Activated CD8-positive, alpha-beta memory T cell treated with anti-CD3 and anti-CD28 coated beads, Interleukin-2, amount 50 U/mL, for 24 hours (primary cell): ENCODE data around the gene GAS1.

Experiments used
- DNase-seq: peaks from one replicate; pipeline ENCODE4 v3.0.0-alpha.2; 2020; ENCODE audit errors: extremely low read depth

The GAS1 gene

DNA sequence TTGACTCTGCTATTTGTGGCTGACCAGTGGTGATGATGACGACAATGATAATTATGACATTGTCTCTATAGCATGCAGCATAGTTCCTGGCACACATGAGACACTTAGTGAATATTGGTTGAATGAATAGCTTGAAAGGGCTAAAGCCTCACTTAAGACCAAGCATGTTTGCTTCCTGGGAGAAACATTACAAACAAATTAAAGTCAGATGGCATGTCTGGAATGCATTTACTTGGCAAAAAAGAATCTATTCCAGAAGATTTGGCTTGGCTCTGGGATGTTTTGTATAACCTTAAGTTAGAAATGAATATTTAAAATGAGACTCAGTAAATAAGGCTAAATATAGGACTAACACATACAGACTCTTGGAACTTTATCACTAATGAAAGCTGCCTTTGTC lies 21.6 kb downstream of the GAS1 start:
- DNase-seq, result no peak

DNA sequence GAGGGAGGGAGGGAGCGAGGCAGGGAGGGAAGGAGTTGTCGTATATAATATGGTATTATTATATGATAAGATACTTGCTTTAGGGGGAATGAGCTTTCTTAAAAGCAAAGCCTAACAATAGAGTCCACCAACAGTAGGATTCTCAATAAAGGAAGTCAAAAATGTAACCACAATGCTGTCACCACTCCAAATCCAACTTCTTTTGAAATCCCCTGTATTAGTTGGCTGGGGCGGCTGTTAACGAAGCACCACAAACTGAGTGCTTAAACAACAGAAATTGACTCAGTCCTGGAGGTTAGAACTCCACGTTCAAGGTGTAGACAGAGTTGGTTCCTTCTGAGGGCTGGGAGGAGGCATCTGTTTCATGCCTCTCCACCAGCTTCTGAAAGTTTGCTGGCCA lies 23.1 kb downstream of the GAS1 start:
- no peak for DNase-seq

DNA sequence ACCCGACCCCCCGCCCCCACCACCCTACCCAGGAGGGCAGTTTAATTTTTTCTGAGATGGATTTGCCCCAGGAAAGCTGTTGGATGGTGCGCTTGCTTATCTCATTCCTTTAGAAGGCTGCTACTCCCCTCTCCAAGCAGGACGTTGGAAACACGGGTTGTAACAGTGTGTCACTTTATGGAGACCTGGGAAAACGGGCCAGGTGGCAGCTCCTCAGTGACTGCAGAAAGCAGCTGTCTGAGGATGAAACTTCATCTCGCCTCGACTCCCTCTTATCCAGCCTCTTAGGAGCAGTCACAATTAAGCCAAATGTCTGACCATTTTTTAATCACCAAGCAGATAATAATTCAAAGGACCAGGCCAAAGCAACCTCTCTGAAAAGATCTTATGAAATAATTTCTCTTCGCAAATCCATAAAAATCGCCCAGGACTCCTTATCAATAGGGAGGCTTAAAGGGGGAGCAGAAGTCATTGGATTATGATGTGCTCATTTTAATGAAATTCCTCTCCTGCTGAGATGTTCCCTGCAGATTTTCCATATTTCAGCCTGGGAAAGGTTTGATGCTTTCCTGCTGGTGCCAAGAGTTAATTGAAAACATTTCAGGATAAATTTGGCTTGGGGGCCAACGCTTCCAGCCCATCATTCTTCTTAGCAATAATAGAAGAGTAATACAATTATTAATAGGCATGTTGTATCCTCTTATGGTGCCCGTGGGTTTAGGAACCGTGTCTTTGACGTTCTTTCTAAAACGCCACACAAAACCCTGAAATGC lies 26.0 kb downstream of the GAS1 start:
- DNase-seq, result no peak

DNA sequence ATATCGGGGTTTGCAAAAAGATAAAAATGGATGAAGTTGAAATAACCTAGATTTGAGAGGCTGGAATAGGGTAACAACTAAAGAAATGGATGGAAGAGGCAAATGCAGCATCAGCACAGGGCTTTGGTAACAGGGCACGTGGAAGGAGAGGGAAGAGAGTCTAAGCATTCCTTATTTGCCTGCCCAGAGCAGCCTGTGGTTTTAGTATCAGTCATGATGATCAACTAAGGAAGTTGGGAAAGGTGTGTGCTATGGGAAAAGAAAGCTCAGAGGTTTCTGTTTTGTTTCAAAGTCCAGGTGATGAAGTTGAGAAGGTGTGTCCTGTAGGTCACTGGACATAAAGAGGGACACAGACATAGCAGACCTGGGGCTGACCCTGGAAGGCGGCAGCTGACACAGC lies 28.8 kb downstream of the GAS1 start:
- DNase-seq, result no peak

DNA sequence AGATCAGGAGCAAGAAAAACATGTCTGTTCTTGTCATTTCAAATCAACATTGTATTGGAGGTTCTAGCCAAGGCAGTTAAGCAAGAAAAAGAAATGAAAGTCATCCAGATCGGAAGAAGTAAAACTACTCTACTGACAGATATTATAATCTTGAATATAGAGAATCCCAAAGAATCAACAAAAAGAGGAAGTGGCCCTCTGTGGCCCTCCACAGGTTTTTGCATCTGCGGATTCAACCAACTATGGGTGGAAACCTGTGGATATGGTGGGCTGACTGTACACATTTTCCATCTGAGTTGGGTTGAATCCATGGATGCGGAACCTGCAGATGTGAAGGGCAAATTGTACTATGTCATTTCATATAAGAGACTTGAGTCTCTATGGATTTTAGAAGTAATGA lies 35.1 kb downstream of the GAS1 start:
- DNase-seq, result no peak

DNA sequence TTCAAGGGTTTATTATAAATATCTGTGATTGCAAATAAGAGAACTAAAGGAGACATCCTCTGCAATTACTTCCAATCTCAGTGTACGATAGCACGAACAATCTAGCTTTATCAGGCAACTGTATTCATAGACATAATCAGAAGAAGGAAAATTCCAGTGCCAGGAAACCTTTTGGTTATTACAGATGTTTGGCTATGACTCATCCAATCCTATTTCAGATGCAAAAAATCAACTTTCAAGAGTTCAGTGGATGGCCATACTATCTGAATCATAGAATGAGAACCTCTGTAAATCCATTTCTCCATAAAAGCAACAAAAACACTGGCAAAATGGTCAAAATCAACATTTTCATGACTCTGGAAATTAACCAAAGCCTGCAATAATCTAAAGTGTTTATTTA lies 37.9 kb downstream of the GAS1 start:
- DNase-seq, result no peak

DNA sequence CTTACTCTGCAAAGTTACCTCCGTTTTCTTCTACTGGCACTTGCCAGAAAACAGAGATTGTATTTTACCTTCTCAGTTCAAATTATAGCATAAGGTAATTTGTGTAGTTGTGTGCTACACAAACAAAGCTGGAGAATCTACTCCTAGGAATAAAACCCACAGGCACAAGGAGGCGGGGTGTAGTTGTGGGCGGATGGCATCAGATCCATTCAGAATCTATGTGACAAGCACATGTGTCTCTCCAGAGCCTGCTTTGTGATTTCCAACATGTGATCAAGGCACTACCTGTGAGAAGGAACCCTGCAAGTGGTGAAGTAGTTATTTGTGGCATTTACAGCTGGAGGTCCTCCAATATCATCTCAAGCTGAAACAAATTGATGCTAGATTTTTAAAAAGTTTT lies 39.0 kb downstream of the GAS1 start:
- no peak for DNase-seq

DNA sequence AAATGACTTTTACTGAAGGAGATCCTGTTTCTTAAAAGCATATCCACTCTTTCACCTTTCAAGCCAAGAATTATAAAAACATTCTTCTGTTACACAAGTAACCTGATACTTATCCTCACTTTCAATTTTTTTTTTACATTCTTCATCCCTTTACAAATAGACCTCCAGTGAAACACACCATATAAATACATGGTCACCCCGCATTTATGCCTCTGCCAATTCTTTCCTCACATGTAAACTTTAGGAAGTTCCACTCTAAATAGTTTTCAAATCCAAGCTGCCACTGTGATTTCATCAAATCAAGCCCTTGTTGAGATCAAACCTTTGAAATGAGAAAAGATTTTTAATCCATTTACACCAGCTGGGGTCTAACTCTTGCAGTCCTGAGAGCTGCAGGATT lies 40.0 kb downstream of the GAS1 start:
- DNase-seq, result no peak

DNA sequence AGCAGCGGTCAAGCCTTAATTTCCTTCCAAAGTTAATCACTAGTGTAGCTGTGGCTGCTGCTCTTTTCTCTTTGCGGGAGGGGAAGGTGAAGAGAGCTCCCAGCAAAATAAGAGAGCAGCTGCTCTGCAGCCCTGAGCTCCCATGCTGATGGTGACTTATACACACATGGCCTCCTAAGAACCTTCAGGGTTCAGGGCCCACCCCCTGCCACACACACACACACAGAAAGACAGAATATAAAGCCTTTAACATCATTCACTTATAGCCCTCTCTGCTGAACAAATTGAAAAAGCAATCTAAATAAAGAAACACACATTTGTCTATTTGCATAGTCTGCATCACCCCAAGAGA lies 43.6 kb downstream of the GAS1 start:
- no peak for DNase-seq

DNA sequence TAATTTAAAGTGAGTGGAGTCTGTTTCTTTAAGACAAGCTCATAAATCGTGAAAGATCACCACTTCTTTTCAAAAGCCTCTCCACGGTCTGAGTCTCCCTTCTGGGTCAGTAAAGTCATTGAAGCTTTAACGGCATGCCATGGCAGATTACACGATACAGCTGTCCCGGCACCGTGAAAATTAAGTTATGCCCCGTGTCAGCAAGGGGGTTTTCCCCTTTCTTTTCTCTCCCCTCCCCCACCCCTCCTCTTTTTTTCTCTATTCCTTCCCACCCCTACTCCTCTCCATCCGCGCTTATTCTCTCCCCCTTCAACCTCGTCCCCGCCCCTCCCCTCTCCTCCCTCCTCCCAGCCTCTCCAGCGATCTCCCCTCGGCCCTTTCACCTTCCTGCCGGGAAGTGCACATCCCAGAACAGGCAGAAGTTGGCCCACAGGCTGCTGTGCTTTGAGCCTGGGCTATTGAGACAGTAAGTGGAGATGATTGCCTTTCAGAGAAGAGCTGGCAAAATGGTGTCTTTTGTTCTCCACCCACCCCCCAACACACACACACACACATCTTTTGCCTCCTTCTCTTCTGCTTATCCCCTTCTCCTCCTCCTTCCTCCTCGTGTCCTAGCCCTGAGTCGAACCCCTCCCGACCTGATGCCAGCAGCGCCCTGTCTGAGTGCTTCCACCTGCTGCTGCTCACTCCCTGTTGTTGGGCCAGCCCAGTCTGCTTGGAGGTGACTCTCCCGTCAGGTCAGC lies 44.1 kb downstream of the GAS1 start:
- DNase-seq, result no peak

DNA sequence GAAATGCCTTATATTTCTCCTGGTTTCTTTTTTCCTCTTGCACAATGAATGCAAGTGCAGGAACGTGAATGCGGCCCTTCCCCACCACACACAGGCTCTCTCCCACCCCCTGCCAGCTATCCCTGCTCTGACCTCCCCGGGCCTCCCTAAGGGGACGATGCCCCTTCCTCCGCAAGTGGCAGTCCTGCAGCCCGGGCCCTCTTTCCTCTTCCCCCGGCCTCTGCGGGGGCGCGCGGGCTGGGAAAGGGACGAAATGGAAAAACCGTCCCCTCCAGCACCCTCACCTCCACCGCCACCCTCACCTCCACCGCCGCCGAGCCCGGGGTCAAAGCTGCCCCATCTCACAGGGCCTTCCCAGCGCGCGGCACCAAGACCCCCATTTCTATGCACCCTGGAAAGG lies 44.7 kb downstream of the GAS1 start:
- DNase-seq, result no peak

DNA sequence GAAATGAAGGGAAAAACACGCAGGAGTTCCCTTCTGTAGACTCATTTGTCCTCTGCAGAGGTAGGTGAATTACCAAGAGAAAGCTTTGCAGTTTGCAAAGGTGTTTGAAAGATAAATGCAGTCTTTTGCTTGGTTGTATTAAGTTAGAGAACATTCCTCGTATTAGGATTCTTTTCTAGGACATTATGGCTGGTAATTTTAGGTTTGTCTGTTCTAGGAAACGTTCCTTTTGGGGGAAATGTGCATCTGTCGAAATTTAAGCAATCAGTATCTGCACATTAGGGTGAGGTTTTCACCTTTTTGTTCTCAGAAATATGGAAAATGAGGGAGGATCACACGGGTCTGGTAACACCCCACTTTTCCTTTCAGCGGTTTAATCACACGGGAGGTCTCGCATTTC lies 45.1 kb downstream of the GAS1 start:
- DNase-seq, result no peak

DNA sequence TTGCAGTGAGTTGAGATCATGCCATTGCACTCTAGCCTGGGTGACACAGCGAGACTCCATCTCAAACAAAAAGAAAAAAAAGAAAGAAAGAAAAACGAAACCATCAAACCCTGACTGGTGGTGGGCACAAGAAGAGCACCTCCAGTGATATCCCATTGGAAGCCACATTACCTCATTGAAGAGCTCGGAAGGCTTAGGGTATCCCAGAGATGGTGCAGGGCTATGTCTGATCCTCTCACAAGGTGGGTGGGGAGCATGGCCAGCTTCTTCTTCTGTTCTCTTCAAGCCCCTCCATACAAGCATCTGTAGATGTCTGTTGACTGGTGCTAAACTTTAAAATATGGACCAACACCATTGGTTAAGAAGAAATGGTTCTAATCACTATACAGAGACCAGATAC lies 45.8 kb downstream of the GAS1 start:
- no peak for DNase-seq
